ENCODE measurements around the gene SUPT7L. TPM values are rescaled to one million over a fixed set of nuclear protein-coding genes. Genes with fewer than 3 reads are reported as not detected.

Gene SUPT7L
- total RNA-seq, 1 experiment from 2014 or later: 25.2 TPM

GRCh38 chr2:27621524-27621923 is 41.9 kb downstream of the SUPT7L start:
- TF ChIP-seq RAD21 (IDR thresholded peaks at IDR 0.05; ENCODE audit: low read depth): peak; percentile 16; the same call in 1 of the 2 replicates
- no peak for TF ChIP-seq POLR2A (IDR thresholded peaks at IDR 0.05; ENCODE audit: borderline replicate concordance, extremely low read depth, insufficient read depth, insufficient read length)
- TF ChIP-seq CTCF (IDR thresholded peaks at IDR 0.05 in 2 of 3, conservative IDR thresholded peaks at IDR 0.05 in 1 of 3; ENCODE audit: borderline replicate concordance in 1 of 3, insufficient read depth in 1 of 3, low read depth in 2 of 3, low read length in 2 of 3): peak; percentile 5 to 24 (median 6); a peak in 1 of 6 replicates
- no peak for ATAC-seq
- Histone ChIP-seq H3K9me2 (ENCODE audit: insufficient read depth) (no peaks in the 10 kb centered on the region), H3K36me3 (ENCODE audit: control insufficient read depth in 1 of 2, insufficient read depth in 2 of 2, low read length in 2 of 2) (peaks cover 46 to 51% of the 10 kb centered on the region in 2 experiments; a peak in 3 of 4 replicates), H3K79me2 (ENCODE audit: insufficient read depth, low read length) (no peaks in the 10 kb centered on the region), H3K4me2 (ENCODE audit: low read length) (no peak overlapping the region), H3K27me3 (ENCODE audit: insufficient read depth, low read length) (no peaks in the 10 kb centered on the region), H3K4me3 (replicated peaks in 1 of 2; ENCODE audit: low read depth in 1 of 2, low read length in 2 of 2) (no peak overlapping the region), H3K9me3 (ENCODE audit: control insufficient read depth in 1 of 2, insufficient read depth in 1 of 2, low read depth in 1 of 2, low read length in 2 of 2) (no peaks in the 10 kb centered on the region), H3K27ac (ENCODE audit: low read depth, low read length) (no peak overlapping the region), H3K9ac (ENCODE audit: low read length) (no peak overlapping the region), H4K20me1 (ENCODE audit: insufficient read depth) (no peaks in the 10 kb centered on the region), H2AFZ (ENCODE audit: low read depth, low read length, poor library complexity, severe bottlenecking) (no peak overlapping the region), H3K4me1 (ENCODE audit: control insufficient read depth in 1 of 2, insufficient read depth in 2 of 2, low read length in 2 of 2) (peaks cover 0 to 8% of the 10 kb centered on the region in 2 experiments; a peak in 1 of 4 replicates)
- ChIA-PET CTCF (interaction anchor here (1.0 kb wide), 1 partner anchor 17 kb away, joined by 3 read pairs; no protein-coding TSS in a partner anchor), RAD21 (ENCODE audit: low non-redundant PET in 1 of 2, low total read pairs in 2 of 2, uncharacterized antibody in 2 of 2, unreplicated experiment in 2 of 2) (no interaction called here), POLR2A (no interaction called here)
- no TSS peak for BruUV-seq (replicated peaks)
- intact Hi-C loops (cut with micrococcal nuclease): loop anchor here (10.0 kb wide), 1 partner anchor 177 kb away; the partner anchor contains the start of gene KRTCAP3
- DNase-seq (ENCODE audit: low read depth, low spot score): no peak

GRCh38 chr2:27615316-27615715 is 48.1 kb downstream of the SUPT7L start:
- RAD21 ChIA-PET (ENCODE audit: low non-redundant PET in 1 of 2, low total read pairs in 2 of 2, uncharacterized antibody in 2 of 2, unreplicated experiment in 2 of 2): no interaction called here
- TF ChIP-seq POLR2AphosphoS5 (IDR thresholded peaks at IDR 0.05; ENCODE audit: low read depth, low read length) (no peak), SP1 (IDR thresholded peaks at IDR 0.05; ENCODE audit: low read depth) (no peak), YY1 (IDR thresholded peaks at IDR 0.05; ENCODE audit: extremely low read depth, insufficient replicate concordance, low read depth, low read length) (no peak), SIN3A (IDR thresholded peaks at IDR 0.05; ENCODE audit: low read depth) (no peak), EZH2phosphoT487 (IDR thresholded peaks at IDR 0.05; ENCODE audit: borderline replicate concordance) (no peak)
- no peak for ATAC-seq

More at GRCh38 chr2:27615316-27615715, 48.1 kb downstream of the SUPT7L start:
- no peak overlapping the region for H3K27ac ChIP-seq (ENCODE audit: low read depth, low read length)
- no peak for DNase-seq (ENCODE audit: low read depth, low spot score)
- H4K20me1 ChIP-seq (ENCODE audit: insufficient read depth): 0 out of 2 replicates have a peak, but pooled peaks cover 6% of the 10 kb centered on the region
- H3K9me3 ChIP-seq (ENCODE audit: control insufficient read depth in 1 of 2, insufficient read depth in 1 of 2, low read depth in 1 of 2, low read length in 2 of 2): no peaks in the 10 kb centered on the region
- CTCF ChIA-PET: no interaction called here
- H3K79me2 ChIP-seq (ENCODE audit: insufficient read depth, low read length): peaks cover 24% of the 10 kb centered on the region
- no peak overlapping the region for H3K4me2 ChIP-seq (ENCODE audit: low read length)
- intact Hi-C loops (cut with micrococcal nuclease): no loop called here
- no TSS peak for BruUV-seq (replicated peaks)
- H2AFZ ChIP-seq (ENCODE audit: low read depth, low read length, poor library complexity, severe bottlenecking): no peak overlapping the region
- H3K36me3 ChIP-seq (ENCODE audit: control insufficient read depth in 1 of 2, insufficient read depth in 2 of 2, low read length in 2 of 2): peaks cover 36 to 50% of the 10 kb centered on the region in 2 experiments; a peak in 3 of 4 replicates
- no peaks in the 10 kb centered on the region for H3K9me2 ChIP-seq (ENCODE audit: insufficient read depth)
- no peak overlapping the region for H3K4me3 ChIP-seq (replicated peaks in 1 of 2; ENCODE audit: low read depth in 1 of 2, low read length in 2 of 2)
- H3K27me3 ChIP-seq (ENCODE audit: insufficient read depth, low read length): no peaks in the 10 kb centered on the region
- no peak overlapping the region for H3K9ac ChIP-seq (ENCODE audit: low read length)
- H3K4me1 ChIP-seq (ENCODE audit: control insufficient read depth in 1 of 2, insufficient read depth in 2 of 2, low read length in 2 of 2): no peaks in the 10 kb centered on the region
- POLR2A ChIA-PET: no interaction called here

Measured in HCT116 (cell line).